AG09319 (cell line): ENCODE data around the gene CHST9.

Experiments used
- DNase-seq: peaks from one replicate; pipeline ENCODE4 v3.0.0-alpha.2; 2010; ENCODE audit warnings: low read depth; ENCODE audit errors: extremely low read depth
- TF ChIP-seq, protein P1 (sequence below): IDR thresholded peaks from 2 replicates; pipeline ENCODE4 v1.5.1; 2011; ENCODE audit warnings: low read depth, mild to moderate bottlenecking, inconsistent platforms, low read length, moderate library complexity

The CHST9 gene

GRCh38 chr18:27185897-27186296 lies 789 bp upstream of the CHST9 start:
- TF ChIP-seq, protein P1, sequence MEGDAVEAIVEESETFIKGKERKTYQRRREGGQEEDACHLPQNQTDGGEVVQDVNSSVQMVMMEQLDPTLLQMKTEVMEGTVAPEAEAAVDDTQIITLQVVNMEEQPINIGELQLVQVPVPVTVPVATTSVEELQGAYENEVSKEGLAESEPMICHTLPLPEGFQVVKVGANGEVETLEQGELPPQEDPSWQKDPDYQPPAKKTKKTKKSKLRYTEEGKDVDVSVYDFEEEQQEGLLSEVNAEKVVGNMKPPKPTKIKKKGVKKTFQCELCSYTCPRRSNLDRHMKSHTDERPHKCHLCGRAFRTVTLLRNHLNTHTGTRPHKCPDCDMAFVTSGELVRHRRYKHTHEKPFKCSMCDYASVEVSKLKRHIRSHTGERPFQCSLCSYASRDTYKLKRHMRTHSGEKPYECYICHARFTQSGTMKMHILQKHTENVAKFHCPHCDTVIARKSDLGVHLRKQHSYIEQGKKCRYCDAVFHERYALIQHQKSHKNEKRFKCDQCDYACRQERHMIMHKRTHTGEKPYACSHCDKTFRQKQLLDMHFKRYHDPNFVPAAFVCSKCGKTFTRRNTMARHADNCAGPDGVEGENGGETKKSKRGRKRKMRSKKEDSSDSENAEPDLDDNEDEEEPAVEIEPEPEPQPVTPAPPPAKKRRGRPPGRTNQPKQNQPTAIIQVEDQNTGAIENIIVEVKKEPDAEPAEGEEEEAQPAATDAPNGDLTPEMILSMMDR: no peak
- DNase-seq: no peak

DNA sequence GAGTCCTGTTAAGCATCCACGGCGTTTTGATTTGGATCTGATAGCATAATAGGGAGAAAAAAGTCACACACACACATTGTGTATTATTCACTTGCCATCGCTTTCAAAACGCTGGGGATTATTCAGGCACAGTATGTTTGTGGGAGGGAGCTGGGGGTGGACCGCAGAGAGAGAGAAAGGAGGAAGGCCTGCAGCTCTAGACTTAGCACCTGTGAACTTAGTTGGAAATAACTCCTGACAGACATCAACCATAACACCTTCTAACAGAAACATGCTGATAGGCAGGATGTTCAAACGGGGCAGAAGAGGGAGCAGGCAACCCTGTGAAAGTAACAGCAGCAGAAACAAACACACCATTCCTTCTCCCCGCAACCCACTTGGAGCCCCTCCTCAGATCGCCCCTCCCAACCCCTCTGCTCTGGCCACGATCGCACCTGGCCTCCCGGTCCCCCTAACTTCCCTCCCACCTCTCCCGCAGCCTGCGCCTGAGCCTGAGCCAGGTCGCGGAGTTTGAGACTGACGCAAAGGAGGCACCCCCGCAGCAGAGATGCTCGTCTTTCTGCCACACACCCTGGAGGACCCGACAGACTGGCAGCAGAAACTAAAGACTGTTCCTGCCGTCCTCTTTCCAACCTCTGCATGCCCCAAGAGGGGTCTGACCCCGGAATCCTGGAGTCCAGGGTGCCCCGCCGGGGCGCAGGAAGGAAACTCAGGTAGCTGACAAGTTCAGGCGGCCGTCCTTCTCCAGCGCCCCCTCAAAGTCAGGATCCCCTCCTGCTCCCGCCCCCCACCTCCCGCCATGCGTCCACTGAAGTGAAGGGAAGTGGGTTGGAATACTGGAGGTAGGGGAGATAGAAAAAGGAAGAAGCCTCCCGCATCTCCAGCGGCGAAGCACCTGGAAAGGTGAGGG lies 738 bp downstream of the CHST9 start:
- TF ChIP-seq, protein P1: no peak
- DNase-seq: no peak

DNA sequence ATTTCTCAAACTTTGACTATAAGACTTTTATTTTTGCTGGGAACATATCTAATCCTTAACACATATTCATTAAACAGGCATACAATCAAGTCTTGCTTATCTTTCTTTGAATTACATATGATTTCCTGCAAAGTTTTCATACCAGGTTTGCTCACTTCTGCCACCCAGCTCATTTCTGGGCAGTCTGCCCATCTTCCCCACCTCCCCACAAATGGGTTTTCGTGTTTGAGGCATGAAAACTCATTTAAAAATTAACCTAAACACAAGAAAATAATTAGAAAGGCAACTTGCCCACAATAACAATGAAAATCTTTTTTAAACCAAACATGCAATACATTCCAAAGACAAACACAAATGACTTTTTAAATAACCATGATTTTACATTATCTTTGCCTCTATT lies 3.4 kb downstream of the CHST9 start:
- DNase-seq: no peak

DNA sequence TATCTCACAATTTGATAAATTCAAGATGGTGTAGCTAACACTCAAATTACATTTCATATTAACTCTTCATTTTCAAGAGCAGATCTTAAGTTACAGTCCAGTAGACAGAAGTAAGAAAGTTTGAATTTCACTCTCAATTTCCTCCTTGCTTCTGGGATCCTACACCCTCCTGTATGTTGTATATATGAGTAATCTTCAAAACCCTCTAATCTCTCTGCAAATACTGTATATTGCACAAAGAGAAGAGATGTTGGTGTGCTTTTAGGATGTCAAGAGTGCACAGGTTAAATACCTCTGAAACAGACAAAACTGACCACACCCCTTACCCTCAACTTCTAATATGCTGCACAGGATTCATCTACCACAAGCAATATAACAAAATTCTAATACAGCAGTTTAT lies 6.7 kb downstream of the CHST9 start:
- DNase-seq: no peak
- TF ChIP-seq, protein P1: no peak

More for the DNA sequence above, 3.4 kb downstream of the CHST9 start:
- TF ChIP-seq, protein P1: no peak

DNA sequence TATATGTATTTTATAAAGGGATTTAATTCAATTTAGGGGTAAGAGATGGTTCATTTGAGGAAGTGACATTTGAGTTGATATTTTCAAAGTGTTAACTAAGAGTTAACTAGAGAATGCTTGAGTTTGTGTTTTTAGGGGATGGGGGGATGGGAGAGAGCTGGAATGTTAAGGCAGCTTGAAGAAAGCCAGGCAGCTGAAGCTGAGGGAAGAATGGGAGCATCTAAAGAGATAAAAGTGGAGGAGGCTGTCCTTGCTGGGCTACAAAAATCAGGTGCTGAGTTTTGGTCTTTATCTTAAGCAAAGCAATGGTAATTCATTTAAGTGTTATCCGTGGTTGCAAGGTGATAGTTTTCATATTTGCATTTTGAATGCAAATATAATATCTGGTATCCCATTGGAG lies 9.2 kb downstream of the CHST9 start:
- no peak for DNase-seq
- TF ChIP-seq, protein P1: no peak

GRCh38 chr18:27175245-27175644 lies 9.9 kb downstream of the CHST9 start:
- TF ChIP-seq, protein P1: no peak
- DNase-seq: no peak

DNA sequence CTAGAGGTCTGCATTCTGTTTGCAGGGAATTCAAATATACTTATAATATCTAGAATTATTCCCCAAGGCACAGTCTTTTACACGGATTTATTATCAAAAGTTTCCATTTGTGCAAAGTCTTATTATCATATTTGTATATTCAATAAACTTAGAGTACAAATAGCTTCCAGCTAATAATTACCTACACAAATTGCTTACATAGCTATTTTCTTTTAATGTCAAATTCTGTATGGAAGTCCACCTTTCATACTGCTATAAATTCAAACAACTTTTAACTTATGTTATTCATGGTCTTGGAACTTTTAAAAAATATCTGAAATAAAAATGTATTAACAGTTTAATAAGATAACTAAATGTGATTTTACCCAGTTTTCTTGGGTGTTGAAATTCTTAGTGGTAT lies 13.1 kb downstream of the CHST9 start:
- DNase-seq: no peak
- TF ChIP-seq, protein P1: no peak
